Osteocyte (in vitro differentiated cells): ENCODE results near the gene RPL27. TPM values are rescaled to one million over a fixed set of nuclear protein-coding genes. Genes with fewer than 3 reads are reported as not detected.
"Not testable (repeated sequence)": the region's sequence is repeated elsewhere in the genome, so short reads cannot be mapped to it uniquely, and the experiment has no call there.

Experiments used
- DNase-seq: peaks from one replicate; pipeline ENCODE4 v3.0.0; 2021; ENCODE audit warnings: mixed read lengths; ENCODE audit not compliant: unreplicated experiment; ENCODE audit errors: extremely low spot score
- H3K27ac Mint-ChIP-seq: one replicate; pipeline ENCODE4 v1.8.0; 2021; ENCODE audit warnings: mild to moderate bottlenecking, mixed read lengths; ENCODE audit not compliant: unreplicated experiment
- H3K27me3 Mint-ChIP-seq: one replicate; pipeline ENCODE4 v1.8.0; 2021; ENCODE audit warnings: mixed read lengths; ENCODE audit not compliant: unreplicated experiment
- H3K36me3 Mint-ChIP-seq: one replicate; pipeline ENCODE4 v1.8.0; 2021; ENCODE audit warnings: mixed read lengths; ENCODE audit not compliant: unreplicated experiment
- H3K4me1 Mint-ChIP-seq: one replicate; pipeline ENCODE4 v1.8.0; 2021; ENCODE audit warnings: mixed read lengths; ENCODE audit not compliant: unreplicated experiment
- H3K4me3 Mint-ChIP-seq: one replicate; pipeline ENCODE4 v1.8.0; 2021; ENCODE audit warnings: mild to moderate bottlenecking, moderate library complexity, mixed read lengths; ENCODE audit not compliant: unreplicated experiment
- H3K9me3 Mint-ChIP-seq: one replicate; pipeline ENCODE4 v1.8.0; 2021; ENCODE audit warnings: mixed read lengths; ENCODE audit not compliant: unreplicated experiment
- CTCF ChIP-seq: fragments of 200-600 bp; sonication (generic); IDR thresholded peaks from 2 replicates; pipeline ENCODE4 v1.5.0; 2021; ENCODE audit warnings: antibody characterized with exemption, mild to moderate bottlenecking, moderate library complexity
- total RNA-seq: library from RNA; stranded (reverse); gene quantifications from 2 replicates; pipeline ENCODE4 v1.2.1, GENCODE V29; 2021

The RPL27 gene
- total RNA-seq, 1 donor from 2014 or later = 1,010 TPM

GRCh38 chr17:42997390-42997983 lies 732 bp upstream of the RPL27 start:
- Mint-ChIP-seq H3K27ac (peak overlapping the region; percentile 96), H3K4me3 (peak overlapping the region; percentile 98), H3K4me1 (peaks cover 32% of the 10 kb centered on the region), H3K9me3 (no peaks in the 10 kb centered on the region), H3K27me3 (no peaks in the 10 kb centered on the region), H3K36me3 (peaks cover 27% of the 10 kb centered on the region)
- TF ChIP-seq CTCF = no peak
- no peak for DNase-seq

DNA sequence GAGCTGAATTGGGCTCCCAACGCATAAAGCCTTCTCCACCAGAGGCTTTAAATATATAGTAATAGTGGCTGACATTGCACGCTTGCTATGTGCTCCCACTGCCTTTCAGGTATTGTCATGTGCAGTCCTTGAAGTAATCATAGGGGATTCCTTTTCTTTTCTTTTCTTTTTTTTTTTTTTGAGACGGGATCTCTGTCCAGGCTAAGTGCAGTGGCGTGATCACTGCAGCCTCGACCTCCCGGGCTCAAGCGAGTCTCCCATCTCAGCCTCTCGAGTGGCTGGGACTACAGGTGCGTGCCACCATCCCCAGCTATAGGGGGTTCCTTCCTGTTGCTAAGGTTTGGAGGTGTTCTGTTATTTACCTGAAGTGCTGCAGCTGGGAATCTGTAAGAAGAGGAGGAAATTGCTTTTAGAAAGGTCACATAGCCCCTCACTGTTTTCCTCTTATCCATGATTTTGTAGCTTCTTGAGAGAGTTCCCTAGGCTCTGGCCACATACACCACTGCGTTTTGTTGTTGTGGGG lies 845 bp downstream of the RPL27 start:
- Mint-ChIP-seq H3K36me3 (peaks cover 31% of the 10 kb centered on the region), H3K4me1 (peaks cover 32% of the 10 kb centered on the region), H3K4me3 (peak overlapping the region; percentile 98), H3K27me3 (no peaks in the 10 kb centered on the region), H3K27ac (peak overlapping the region; percentile 96), H3K9me3 (no peaks in the 10 kb centered on the region)
- no peak for DNase-seq
- no peak for TF ChIP-seq CTCF

GRCh38 chr17:43000894-43001293 lies 2.7 kb downstream of the RPL27 start:
- not testable (repeated sequence) for H3K9me3 Mint-ChIP-seq, H3K27me3 Mint-ChIP-seq, H3K4me3 Mint-ChIP-seq, DNase-seq
- Mint-ChIP-seq H3K27ac (peak overlapping the region; percentile 18), H3K4me1 (peaks cover 32% of the 10 kb centered on the region), H3K36me3 (peaks cover 20% of the 10 kb centered on the region)

DNA sequence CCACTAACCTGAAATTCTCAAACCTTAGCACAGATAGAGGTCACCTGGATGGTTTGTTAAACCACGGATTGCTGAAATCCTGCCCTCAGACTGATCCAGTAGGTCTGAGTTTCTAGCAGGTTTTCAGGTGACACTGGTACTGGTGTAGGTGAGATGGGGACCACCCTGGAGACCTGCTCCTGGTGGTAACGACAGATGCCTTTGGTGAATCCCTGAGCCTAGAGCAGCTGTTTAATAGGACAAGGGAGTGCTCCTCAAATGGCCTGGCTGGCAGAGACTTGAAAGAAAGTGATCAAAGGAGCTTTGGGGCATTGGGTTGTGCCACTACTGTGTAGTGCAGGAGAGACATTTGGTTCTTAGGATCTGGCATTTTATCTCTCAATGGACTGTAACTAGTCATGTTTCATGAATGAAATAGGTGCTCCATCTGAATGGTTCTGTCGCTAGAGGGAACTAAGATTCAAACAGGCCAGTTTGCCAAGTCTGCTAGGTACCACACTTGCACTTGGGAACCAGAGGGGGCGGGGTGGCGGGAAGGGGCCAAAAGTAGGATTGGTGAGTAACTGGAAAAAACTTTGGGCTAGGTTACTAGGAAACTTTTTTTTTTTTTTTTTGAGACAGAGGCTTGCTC lies 5.4 kb downstream of the RPL27 start:
- Mint-ChIP-seq H3K9me3 (no peaks in the 10 kb centered on the region), H3K27ac (peak overlapping the region; percentile 17), H3K27me3 (no peaks in the 10 kb centered on the region), H3K4me1 (peaks cover 31% of the 10 kb centered on the region), H3K36me3 (peaks cover 20% of the 10 kb centered on the region), H3K4me3 (no peak overlapping the region)
- no peak for TF ChIP-seq CTCF
- DNase-seq = no peak

GRCh38 chr17:43006639-43007551 lies 8.7 kb downstream of the RPL27 start, which contains the start of gene IFI35:
Gene IFI35 (plus strand): TSS chr17:43006784. CDS start chr17:43006948, 164 bp downstream.
- Mint-ChIP-seq H3K27me3 (no peaks in the 10 kb centered on the region), H3K4me3 (peak within 1 kb of the TSS; percentile 98), H3K27ac (peak within 1 kb of the TSS; percentile 100), H3K9me3 (no peaks in the 10 kb centered on the region), H3K4me1 (peaks cover 21% of the 10 kb centered on the region), H3K36me3 (peaks cover 9% of the 10 kb centered on the region)
- TF ChIP-seq CTCF = peak; percentile 38
- peak; percentile 94 for DNase-seq
